ENCODE results near the gene ZBTB48.

Gene ZBTB48

DNA sequence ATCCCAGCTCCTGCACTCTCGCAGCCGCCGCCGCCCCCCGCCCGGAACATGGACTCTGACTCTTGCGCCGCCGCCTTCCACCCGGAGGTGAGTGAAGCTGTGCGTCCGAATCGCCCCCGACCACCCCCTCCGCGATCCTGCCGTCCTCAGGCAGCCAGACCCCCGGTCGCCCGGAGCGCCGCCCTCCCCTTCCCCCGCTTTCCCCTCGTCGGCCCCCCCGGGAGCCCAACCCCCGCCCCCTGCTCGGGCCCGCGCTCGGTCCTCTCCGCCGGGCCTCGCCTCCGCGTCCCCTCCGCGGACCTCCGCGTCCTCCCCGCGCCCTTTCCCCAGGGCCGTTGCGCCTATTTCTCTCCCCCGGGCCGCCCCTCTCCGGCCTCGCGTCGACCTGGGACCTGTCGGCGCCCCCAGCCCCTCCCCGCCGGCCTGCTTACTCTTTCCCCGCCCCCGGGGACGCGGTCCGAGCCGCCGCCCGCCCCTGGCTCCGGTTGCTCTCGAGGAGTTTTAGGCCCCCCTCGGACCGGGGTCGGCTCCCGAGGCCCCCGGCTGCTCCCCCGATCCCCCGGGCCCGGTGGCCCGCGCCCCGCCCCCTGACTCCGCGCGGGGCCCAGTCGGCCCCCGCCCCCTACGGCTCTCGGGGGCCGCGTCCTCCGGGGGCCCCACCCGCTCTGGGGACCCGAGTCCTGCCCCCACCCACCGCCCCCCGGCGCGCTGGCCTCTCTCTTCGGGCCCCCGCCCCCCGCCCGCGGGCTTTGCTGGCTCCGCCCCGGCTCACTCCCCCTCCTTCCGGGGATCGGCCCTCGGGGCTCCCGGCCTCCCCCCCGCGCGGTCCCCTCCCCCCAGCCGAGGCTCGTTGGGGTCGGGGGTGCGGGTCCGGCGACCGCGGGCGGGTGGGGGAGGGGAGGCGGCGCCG lies 34.5 kb downstream of the ZBTB48 start:
- peak; percentile 41 for DNase-seq

DNA sequence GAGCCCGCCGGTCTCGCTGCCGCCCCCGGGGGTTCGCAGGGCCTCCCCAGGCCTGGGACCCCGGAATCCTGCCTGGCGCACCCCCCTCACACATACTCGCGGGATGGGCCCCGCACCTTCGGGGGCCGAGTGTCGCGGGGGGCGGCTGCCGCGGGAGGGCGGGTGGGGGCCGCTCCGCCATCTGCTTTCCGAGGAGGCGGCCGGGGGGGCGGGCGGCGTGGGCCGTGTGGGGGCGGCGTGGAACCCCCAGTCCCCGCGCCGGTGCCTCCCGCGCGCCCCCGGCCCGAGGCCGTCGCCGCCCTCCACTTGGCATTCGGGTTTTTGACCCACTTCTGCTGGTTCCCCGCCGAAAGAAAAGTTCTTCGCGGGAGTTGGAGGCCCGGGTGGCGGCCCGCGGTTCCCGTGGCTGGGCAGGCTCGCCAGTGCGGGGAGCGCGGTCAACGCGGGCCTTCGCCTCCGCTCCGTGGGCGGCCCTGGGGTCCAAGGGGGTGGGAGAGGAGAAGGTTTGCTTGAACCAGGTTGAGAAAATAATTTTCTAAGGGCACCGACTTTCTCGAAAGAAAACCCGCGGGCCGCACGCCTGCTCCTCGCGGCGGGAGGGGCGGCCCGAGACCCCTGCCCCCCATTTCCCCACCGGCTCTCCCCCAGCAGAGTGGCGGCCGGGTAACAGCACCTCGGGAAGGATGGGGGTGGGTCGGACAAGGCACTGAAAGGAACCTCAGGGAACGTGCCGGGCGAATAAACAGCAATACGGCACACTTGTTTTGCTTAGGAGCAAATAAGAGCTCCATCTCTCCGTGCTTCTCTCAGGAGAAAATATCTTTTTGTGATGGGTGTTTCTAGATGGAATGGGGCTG lies 35.4 kb downstream of the ZBTB48 start:
- no peak for DNase-seq

DNA sequence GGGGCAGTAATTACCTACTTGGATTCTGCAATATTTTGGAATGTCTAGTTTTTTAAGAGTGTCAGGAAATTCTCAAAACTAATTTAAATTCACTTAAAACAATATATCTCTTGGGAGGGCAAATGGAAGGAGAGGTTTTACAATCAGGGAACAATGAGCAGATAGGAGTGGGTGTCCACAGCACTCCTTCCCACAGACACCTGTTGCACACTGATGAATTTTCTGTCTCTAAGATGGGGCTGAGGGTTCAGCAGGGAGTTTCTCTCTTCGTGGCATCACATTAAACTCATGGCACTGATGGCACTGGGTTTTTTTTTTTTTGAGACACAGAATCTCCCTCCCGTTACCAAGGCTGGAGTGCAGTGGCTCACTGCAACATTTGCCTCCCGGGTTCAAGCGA lies 39.3 kb downstream of the ZBTB48 start:
- no peak for DNase-seq

DNA sequence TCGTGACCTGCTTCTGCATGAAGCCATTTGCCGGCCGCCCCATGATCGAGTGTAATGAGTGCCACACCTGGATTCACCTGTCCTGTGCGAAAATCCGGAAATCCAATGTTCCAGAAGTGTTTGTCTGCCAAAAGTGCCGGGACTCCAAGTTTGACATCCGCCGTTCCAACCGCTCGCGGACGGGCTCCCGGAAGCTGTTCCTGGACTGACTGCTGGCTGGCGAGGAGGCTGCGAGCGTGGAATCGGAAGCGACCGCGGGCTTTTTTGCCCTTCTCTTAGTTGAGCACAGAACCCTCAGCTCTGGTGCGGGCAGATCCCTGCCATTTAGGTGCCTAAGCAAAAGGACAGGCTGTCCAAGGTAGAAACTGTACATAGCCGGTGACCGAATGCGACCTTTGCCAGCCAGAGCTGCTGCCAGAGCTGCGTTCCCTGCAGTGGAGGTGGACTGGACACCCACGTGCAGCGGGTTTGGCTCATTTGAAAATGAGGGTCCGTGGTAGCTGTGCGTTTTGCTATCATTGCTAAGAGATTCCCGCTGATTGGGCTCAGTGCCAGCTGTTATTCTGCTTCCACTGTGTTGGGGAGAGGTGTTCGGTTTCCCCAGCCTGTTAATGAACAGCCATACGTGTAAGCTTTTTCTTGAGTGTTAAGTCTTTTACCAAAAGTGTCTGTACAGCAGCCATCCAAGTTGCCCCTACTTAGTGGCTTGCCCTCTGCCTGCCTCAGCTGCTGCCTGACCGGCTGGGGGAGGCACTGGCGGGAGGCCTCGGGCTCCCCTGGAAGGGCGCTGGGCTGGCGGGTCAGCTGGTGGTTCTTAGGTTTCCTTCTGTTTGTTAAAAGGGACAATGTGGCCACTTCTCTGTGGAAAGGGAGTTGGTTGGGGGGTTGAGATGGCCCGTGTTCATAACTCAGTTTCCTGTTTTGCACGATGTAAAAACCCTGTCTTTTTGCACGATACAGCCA lies 41.9 kb downstream of the ZBTB48 start:
- no peak for DNase-seq

DNA sequence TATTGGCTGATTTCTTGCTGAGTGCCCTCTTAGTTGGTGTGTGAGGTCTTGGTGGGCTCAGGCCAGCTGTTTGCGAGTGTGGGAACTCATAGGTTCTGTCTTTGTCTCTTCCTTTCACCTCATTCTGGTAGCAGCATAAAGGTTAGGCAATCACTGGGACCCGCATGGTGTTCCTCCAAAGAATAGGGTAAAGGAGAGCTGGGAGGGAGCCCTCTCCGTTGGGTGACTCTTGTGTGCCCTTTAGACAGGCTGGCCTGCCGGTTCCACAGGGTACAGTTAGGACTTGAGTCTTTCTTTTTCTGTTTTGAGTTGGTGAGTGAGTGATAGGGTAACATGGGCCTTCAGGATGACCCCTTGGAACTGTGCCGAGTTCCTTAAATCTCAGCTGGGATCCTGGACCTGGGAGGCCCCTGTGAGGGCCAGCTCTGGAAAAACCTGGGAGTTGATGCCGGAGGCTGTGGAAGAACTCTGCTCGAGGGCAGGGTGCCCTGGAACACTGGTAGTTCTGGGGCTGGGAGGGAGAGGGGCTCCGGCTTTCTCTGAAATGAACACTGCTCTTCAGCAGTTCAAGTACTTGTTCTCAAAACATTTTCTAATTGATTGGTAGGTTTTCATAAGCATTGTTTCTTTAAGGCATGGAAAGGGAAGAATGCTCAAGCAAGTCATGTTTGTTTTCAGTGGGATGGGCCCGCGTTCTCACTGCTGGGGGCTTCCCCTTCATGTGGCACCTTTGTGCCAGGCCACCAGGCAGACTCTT lies 42.8 kb downstream of the ZBTB48 start:
- no peak for DNase-seq

DNA sequence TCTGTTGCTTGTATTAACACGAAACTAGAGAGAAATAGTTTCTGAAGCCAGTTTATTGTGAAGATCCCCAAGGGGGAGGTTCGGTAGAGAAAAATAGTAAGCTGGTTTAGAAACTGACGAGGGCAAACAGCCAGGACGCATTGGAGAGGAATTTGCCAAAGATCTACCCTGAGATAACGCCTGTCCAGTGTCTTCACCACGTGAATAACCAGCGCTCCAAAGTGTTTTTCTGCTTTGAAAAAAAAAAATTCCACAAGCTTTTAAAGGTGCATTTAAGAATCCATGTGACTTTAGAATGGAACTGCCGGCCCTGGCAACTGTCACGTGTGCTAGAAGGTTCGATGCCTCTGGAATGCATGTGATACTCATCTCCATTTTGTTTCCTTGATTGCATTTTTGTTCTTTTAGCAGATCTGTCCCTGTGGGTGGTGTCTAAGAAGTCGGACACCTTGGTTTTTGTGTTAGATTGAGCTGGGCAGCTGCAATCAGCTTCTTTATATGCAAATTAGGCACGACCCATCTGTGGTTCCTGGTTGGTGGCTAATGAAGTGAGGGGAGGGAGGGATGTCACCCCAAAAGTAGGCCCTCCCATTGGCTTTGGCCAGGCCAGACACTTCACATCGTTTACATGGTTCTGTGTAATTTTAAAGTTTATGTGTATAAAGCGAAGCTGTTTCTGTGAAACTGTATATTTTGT lies 43.6 kb downstream of the ZBTB48 start:
- no peak for DNase-seq

DNA sequence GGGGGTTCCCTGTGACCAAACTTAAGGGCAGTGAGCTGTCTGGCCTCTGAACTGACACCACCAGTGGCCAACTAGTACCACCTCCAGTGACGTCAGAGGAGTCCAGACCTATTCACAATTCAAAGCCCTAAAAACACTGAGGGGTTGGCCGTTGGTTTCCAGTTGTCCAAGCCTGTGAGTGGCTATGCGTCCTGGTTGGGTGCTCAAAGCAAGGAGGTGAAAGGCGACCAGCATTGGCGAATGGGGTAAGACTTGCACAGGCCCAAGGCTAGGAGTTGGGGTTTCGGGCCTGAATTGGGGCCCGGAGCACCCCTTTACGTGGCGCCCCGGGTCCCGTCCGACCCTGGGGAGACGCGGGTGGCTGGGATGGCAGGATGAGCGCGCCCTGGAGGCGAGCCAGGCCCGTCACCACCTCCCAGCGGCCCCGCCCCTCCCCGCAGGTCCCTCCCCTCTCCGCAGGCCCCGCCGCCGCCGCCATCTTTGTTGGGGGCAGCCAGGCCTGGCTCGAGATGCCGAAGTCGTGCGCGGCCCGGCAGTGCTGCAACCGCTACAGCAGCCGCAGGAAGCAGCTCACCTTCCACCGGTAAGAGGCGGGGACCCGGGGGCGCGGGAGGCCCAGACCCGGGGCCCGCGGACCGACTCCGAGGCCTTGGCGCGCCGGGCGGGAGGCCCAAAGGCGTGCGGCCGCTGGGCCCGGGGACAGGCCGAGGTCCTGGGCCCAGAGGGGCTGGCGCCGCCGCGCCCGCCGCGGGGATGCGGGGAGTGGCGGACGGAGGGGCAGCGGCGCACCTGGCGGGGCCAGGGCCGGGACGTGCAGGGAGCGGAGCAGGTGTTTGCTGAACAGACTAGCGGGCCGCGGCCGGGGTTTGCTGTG lies 45.2 kb downstream of the ZBTB48 start, which contains the start of gene THAP3:
TSS of gene THAP3 (plus strand) at position 159 of the 874 bp plus-strand sequence. CDS start at position 510, 351 bp downstream.
- peak; percentile 88 for DNase-seq

DNA sequence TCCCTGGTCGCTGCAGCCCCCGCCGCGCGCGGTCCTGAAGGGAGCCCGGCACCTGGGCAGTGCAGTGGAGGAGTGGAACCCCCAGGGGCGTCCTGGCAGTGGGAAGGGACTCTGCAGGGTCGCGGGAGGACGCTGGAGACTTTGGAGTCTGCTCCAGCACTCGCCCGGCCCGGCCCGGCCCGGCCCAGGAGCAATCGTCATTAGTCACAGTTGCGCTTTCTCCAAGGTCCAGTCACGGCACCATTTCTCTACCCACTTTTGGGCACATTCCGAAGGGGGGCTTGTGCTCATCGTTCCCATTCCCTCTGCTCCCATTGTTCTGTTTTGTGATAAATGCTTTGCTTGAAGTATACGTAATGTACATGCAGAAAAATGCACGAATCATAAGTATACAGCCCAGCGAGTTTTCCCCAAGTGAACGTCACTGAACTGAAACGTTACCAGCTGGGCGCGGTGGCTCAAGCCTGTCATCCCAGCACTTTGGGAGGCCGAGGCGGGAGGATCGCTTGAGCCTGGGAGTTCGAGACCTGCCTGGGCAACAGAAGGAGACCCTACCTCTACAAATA lies 45.9 kb downstream of the ZBTB48 start:
- DNase-seq, result no peak

DNA sequence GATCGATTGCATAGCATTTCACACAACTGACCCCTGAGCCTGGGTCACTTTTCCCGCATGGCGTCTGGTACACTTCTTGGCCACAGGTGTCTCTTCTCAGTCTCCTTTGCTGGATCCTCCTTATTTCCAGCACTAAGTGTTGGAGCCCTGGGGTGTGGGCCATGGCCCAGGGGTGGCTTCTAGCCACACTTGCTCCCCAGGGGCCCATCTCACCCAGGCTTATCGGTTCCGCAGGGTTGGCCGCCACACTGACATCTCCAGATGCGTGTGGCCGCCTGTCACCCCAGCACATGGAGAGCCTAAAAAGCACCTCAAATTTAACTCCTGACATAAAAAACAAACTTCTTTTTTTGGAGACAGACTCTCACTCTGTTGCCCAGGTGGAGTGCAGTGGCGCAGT lies 47.2 kb downstream of the ZBTB48 start:
- no peak for DNase-seq

DNA sequence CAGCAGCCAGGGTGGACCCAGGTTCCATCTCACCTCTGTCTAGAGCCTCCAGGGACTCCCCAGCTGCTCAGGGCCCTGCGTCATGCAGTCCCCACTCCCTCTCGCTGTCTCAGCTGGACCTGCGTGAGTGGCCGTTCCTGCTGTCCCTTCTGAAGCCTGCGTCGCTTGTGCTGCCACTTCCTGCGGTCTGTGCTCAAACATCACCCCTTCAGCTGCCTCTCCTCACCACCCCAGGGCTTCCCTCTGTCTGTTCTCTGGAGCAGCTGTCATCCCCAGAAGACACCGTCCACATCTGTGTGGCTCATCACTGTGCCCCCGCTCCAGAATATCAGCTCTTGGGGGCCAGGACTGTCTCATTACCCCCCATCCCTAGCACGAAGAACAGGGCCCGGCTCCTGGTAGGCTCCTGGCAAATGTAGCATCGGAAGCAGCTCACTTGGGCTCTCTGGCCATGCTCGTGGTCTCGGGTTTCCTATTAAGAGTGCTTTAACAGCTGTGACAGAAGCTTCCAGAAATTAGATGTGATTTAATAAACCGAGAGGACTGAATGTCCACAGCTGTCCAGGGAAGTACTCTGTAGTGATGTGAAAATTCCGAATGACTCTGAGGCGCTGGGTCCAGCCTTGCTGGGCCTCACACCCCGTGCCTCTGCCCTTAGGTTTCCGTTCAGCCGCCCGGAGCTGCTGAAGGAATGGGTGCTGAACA lies 48.2 kb downstream of the ZBTB48 start:
- no peak for DNase-seq

DNA sequence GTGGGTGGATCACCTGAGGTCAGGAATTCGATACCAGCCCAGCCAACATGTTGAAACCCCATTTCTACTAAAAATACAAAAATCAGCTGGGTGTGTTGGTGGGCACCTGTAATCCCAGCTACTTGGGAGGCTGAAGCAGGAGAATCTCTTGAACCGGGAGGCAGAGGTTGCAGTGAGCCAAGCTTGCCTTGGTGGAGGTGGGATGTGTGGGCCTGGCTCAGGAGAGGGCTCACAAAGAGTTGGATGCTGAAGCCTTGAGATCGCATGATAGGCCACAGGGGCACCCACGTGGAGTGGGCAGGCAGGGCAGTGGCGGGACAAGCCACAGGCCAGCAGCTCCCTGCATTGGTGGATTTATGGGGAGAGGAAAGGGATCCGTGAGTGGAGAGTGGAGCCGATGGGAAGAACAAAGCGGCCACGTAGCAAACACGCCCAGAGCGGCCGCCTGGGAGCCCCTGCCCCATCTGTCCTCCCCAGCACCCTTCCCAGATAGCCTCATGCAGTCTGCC lies 49.2 kb downstream of the ZBTB48 start:
- no peak for DNase-seq

DNA sequence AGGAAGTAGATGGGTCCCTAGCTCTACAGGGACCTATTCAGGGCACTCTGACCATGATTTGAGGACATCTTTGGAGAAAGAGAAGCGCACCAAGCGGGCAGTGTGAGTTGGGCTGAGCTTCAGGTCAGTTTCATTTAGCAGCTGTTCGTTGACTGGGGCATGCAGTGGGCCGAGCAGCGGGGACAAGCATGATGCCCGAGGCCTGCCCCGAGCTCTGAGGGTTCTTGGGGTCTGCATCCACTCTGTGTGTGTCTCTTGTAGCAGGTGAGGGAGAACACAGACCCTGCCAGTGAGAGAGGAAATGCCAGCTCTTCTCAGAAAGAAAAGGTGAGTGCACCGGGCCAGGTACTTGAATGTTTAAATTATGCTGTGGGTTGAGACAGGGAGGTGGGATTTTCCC lies 50.2 kb downstream of the ZBTB48 start:
- DNase-seq, result no peak

DNA sequence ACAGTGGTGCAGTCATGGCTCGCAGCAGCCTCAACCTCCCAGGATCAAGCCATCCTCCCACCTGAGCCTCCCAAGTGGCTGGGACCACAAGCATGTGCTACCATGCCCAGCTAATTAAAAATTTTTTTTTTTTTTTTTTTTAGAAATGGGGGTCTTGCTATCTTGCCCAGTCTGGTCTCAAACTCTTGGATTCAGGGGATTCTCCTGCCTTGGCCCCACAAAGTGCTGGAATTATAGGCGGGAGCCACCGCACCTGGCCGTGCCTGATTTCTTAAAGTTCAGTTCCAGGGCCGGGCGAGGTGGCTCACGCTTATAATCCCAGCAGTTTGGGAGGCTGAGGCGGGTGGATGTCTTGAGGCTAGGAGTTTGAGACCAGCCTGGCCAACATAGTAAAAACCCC lies 51.3 kb downstream of the ZBTB48 start:
- no peak for DNase-seq

DNA sequence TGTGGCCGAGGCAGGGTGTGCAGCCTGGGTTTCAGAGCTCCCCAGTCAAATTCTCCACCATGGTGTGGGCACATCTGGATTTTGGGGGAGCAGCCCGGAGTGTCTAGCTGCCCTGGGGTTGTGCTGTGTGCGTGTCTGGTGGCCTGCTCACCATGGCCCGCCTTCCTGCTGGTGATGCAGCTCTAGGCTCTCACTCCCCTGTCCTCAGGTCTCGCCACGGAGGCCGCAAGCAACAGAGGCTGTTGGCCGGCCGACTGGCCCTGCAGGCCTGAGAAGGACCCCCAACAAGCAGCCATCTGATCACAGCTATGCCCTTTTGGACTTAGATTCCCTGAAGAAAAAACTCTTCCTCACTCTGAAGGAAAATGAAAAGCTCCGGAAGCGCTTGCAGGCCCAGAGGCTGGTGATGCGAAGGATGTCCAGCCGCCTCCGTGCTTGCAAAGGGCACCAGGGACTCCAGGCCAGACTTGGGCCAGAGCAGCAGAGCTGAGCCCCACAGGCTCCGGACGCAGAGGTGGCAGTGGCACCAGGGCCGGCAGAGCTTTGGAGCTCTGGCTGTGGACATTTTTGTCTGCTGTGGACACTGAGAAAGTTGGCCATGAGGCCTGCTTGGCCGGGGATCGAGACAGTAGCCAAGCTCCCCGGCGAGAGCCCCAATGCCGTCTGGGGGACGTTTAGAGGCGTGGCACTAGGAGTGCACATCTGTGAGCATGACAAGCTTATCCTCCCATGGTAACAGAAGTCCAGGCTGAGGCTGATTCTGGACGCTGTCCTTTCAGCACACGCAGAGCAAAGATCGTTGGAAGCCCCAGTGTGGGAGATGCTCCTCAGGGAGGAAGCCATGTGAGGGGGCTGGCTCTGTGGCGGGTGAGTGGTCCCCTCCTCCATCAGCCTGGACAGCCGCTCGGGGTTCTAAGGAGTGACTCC lies 53.1 kb downstream of the ZBTB48 start:
- no peak for DNase-seq

DNA sequence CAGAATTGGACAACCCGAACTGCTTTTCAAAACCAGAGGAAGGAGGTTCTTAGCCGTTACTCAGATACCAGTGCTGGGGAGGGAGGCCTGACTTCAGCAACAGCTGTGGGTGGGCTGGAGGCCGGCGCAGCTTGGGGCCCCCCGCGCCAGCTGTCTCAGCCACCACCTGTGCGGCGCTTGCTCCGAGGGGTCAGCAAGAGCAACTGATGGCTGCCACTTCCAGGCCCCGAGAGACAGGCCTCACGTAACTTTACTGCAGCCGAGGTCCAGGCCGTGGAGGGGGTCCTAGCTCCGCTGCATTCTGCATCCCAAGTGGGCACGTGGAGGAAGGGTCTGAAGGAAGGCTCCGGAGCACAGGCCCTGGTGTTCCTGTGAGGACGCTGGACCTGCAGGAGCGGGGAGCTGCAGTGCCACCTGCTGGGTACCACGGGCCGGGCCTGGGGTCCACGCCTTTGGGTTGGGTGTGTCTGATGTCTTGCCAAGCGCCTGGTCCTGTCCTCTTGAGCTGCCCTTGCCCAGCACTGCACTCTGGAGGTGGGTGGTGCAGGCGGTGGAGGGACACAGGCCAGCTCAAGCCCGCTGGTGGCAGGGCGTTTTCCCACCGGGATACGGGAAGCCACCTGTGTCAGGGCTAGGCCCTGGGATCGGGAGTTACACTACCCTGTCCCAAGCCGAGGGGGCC lies 54.7 kb downstream of the ZBTB48 start:
- peak; percentile 33 for DNase-seq

DNA sequence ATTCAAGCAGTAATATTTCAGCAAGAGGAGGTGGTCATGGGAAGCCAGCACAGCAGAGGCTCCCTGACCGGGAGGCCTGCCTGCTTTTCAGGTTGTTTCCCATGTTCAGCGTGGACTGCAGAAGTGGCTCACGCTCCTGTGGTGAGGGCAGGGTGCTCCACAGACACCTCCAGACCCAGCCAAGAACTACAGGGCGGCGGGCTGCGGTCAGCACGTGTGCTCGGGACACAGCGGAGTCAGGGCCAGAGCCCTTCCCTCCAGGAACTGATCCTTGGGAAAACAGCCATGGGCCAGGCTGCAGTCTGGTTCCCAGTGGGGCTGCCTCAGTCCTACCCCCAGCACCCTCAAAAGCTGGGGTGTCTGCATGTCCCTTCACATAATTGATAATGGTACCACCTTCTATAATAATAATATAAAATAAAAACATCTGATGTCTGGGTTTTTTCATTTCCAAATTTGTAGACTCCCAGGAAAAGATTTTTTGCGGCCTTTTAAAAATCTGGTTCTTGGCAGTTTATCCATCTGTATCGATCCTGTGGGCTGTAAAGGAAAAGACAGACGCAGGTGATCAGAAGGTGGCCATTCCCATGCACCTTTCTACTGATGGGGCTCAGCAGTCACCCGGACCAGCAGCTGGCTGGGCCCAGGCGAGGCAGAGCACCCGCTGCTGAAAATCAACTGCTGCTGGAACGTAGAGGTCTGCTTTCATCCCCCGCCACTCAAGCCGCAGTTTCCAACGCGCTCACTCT lies 55.5 kb downstream of the ZBTB48 start:
- no peak for DNase-seq

All from CD4-positive, alpha-beta T cell treated with Interleukin-15 for 1 hour (primary cell).